Measurements from ENCODE around the gene TAF6.
"Not testable (repeated sequence)": the region's sequence is repeated elsewhere in the genome, so short reads cannot be mapped to it uniquely, and the experiment has no call there.

The TAF6 gene

GRCh38 chr7:100152404-100152803 lies 33.2 kb upstream of the TAF6 start:
- no peak for DNase-seq

GRCh38 chr7:100148559-100149328 lies 29.6 kb upstream of the TAF6 start, which contains the start of gene LAMTOR4:
Gene LAMTOR4, plus strand, starts transcription at chr7:100148918. Its CDS starts 55 bp downstream, at chr7:100148973.
- DNase-seq: peak; percentile 96

GRCh38 chr7:100148225-100148558 lies 29.0 kb upstream of the TAF6 start:
- no peak for DNase-seq

- DNase-seq: no peak
These were observed 28.1 kb upstream of the TAF6 start for GRCh38 chr7:100147278-100147677.

GRCh38 chr7:100146350-100146749 lies 27.2 kb upstream of the TAF6 start:
- DNase-seq: not testable (repeated sequence)

- no peak for DNase-seq
These were observed 23.3 kb upstream of the TAF6 start for GRCh38 chr7:100142461-100142860.

GRCh38 chr7:100141555-100141949 lies 22.4 kb upstream of the TAF6 start:
- no peak for DNase-seq

- DNase-seq: no peak
These were observed 18.9 kb upstream of the TAF6 start for GRCh38 chr7:100137851-100138760.

GRCh38 chr7:100132697-100133151 lies 13.6 kb upstream of the TAF6 start:
- DNase-seq: peak; percentile 73

- no peak for DNase-seq
These were observed 13.0 kb upstream of the TAF6 start for GRCh38 chr7:100132126-100132525.

GRCh38 chr7:100130608-100131453 lies 11.7 kb upstream of the TAF6 start:
- peak; percentile 67 for DNase-seq

GRCh38 chr7:100130220-100130607 lies 11.1 kb upstream of the TAF6 start:
- DNase-seq: peak; percentile 6

- no peak for DNase-seq
These were observed 9.4 kb upstream of the TAF6 start for GRCh38 chr7:100128637-100128963.

GRCh38 chr7:100127866-100128636 lies 8.9 kb upstream of the TAF6 start:
- DNase-seq: no peak

- DNase-seq: peak; percentile 82
These were observed 8.0 kb upstream of the TAF6 start, which contains the start of gene MBLAC1 for GRCh38 chr7:100126931-100127865. Gene MBLAC1, plus strand, starts transcription at chr7:100126967. Its CDS starts 429 bp downstream, at chr7:100127396.

GRCh38 chr7:100126239-100126930 lies 7.2 kb upstream of the TAF6 start:
- DNase-seq: no peak

- DNase-seq: no peak
These were observed 5.4 kb upstream of the TAF6 start for GRCh38 chr7:100124301-100125230.

GRCh38 chr7:100122568-100122967 lies 3.4 kb upstream of the TAF6 start:
- DNase-seq: no peak

- no peak for DNase-seq
These were observed 2.9 kb upstream of the TAF6 start for GRCh38 chr7:100122067-100122466.

Data from NCI-H748 treated with DMSO at 0.1 percent for 48 hours (cell line).